ENCODE measurements around the gene RAD51B. TPM values are rescaled to one million over a fixed set of nuclear protein-coding genes. Genes with fewer than 3 reads are reported as not detected.

RAD51B gene
- total RNA-seq, 1 experiment from 2014 or later: 23.3 TPM

DNA sequence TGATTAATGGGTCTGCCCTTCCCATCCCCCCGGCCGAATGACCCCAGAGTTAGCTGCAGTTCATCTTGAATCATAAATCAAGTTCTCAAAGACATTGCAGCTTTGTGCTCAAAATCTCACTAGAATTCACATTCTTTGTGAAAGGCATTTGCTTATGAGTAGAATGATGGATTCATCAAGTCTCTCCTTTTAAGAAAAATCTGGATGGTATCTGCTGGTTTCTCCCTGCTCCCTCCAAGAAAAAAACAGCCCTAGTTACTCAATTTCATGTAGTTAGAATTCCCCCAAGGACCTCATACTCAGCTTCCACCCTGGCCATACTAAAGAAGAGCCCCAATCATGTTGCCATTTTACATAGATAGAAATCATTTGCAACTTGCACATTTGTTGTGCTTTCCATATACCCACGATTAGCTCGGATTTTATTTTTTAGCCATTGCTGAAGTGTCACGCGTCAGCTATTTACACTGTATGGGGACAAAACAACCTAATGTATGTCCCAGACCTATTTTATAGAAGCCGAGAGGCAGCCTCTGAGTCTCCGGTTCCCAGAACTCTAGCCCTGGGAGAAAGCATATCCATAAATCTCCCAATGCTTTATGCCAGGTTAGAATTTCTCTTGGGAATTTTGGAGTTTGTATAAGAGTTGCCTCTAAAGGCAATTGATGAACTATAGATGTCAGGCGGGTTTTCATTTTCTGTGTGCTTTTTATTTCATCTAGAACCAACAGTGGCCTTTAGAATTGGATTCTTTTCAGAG, 673.8 kb downstream of the RAD51B start:
- Histone ChIP-seq H3K4me1 (ENCODE audit: insufficient read depth, low read length, poor library complexity, severe bottlenecking) (no peaks in the 10 kb centered on the region), H3K27ac (ENCODE audit: low read depth, low read length, poor library complexity, severe bottlenecking) (no peak overlapping the region), H3K36me3 (ENCODE audit: insufficient read depth, low read length, poor library complexity, severe bottlenecking) (no peaks in the 10 kb centered on the region), H3K9me3 (ENCODE audit: low read depth, low read length, poor library complexity, severe bottlenecking) (no peaks in the 10 kb centered on the region), H3K4me3 (ENCODE audit: low read depth, low read length, poor library complexity, severe bottlenecking) (no peak overlapping the region), H3K27me3 (replicated peaks; ENCODE audit: insufficient read depth, low read depth, low read length, poor library complexity) (no peaks in the 10 kb centered on the region)
- no TSS peak for BruUV-seq (replicated peaks)
- ChIA-PET POLR2A (ENCODE audit: low non-redundant PET) (no interaction called here), CTCF (no interaction called here)
- intact Hi-C loops (cut with micrococcal nuclease; ENCODE audit: unreplicated experiment): no loop called here
- no peak for DNase-seq (ENCODE audit: low spot score)
- TF ChIP-seq EZH2 (IDR thresholded peaks at IDR 0.05; ENCODE audit: borderline replicate concordance, low read depth, low read length, poor library complexity, severe bottlenecking): no peak
- TF ChIP-seq, protein P1, sequence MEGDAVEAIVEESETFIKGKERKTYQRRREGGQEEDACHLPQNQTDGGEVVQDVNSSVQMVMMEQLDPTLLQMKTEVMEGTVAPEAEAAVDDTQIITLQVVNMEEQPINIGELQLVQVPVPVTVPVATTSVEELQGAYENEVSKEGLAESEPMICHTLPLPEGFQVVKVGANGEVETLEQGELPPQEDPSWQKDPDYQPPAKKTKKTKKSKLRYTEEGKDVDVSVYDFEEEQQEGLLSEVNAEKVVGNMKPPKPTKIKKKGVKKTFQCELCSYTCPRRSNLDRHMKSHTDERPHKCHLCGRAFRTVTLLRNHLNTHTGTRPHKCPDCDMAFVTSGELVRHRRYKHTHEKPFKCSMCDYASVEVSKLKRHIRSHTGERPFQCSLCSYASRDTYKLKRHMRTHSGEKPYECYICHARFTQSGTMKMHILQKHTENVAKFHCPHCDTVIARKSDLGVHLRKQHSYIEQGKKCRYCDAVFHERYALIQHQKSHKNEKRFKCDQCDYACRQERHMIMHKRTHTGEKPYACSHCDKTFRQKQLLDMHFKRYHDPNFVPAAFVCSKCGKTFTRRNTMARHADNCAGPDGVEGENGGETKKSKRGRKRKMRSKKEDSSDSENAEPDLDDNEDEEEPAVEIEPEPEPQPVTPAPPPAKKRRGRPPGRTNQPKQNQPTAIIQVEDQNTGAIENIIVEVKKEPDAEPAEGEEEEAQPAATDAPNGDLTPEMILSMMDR (conservative IDR thresholded peaks at IDR 0.05; ENCODE audit: low read depth, low read length): no peak

DNA sequence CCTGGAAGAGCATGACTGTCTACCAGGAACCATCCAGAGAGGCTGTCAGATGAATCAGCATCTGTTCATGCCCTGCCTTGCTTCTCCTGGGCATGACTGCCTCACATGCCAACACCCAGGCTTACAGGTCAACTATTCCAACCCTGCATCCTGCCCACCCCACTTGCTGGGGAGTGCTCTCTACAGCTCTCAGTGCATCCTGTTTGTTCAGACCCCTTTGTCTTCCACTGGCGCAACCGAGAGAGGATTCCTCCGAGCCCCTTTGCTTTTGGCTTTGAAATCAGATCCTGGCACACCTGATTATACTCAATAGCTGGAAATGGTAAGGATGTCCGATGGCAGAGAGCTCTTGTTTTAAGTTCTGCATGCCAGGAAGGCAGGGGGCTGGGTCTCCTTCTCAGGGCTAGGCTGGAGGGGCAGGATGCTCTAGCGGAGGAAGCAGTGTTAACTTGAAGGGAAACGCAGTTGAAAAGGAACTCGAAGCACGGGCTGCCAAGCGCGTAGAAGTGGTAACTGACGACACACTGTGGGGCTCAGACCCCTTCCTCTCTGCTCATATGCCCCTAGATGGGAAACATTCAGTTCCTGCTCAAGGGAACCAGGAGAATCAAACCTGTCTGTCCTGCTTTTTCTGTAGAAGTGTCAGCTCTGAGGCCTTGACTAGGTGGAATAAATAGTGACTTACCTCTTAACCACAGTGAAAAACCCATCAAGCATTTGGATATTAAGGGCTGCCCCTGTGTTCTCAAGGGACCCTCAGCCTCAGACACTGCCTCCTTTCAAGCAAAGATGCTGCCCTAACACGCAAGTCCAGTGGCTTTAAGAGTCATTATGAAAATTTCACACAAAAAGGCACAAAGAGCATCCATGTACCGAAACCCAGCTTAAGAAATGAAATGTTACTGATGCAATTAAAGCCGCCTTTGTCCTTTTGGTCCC, 675.8 kb downstream of the RAD51B start:
- Histone ChIP-seq H3K36me3 (ENCODE audit: insufficient read depth, low read length, poor library complexity, severe bottlenecking) (no peaks in the 10 kb centered on the region), H3K27ac (ENCODE audit: low read depth, low read length, poor library complexity, severe bottlenecking) (no peak overlapping the region), H3K9me3 (ENCODE audit: low read depth, low read length, poor library complexity, severe bottlenecking) (no peaks in the 10 kb centered on the region), H3K4me1 (ENCODE audit: insufficient read depth, low read length, poor library complexity, severe bottlenecking) (peaks cover 4% of the 10 kb centered on the region), H3K4me3 (ENCODE audit: low read depth, low read length, poor library complexity, severe bottlenecking) (no peak overlapping the region), H3K27me3 (replicated peaks; ENCODE audit: insufficient read depth, low read depth, low read length, poor library complexity) (no peaks in the 10 kb centered on the region)
- ChIA-PET POLR2A (ENCODE audit: low non-redundant PET) (no interaction called here), CTCF (no interaction called here)
- BruUV-seq (replicated peaks): no TSS peak
- intact Hi-C loops (cut with micrococcal nuclease; ENCODE audit: unreplicated experiment): no loop called here
- no peak for TF ChIP-seq EZH2 (IDR thresholded peaks at IDR 0.05; ENCODE audit: borderline replicate concordance, low read depth, low read length, poor library complexity, severe bottlenecking)
- no peak for DNase-seq (ENCODE audit: low spot score)

DNA sequence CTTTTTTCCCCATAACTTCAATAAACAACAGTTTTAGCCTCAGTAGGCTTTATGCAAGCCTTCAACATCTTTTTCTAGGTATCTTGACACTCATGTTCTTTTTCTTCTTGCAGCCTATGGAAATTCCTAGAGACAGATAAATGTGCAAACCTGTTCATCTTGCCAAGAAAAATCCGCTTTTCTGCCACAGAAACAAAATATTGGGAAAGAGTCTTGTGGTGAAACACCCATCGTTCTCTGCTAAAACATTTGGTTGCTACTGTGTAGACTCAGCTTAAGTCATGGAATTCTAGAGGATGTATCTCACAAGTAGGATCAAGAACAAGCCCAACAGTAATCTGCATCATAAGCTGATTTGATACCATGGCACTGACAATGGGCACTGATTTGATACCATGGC, 677.4 kb downstream of the RAD51B start:
- ChIA-PET CTCF (no interaction called here), POLR2A (ENCODE audit: low non-redundant PET) (no interaction called here)
- no TSS peak for BruUV-seq (replicated peaks)
- Histone ChIP-seq H3K27ac (ENCODE audit: low read depth, low read length, poor library complexity, severe bottlenecking) (no peak overlapping the region), H3K27me3 (replicated peaks; ENCODE audit: insufficient read depth, low read depth, low read length, poor library complexity) (no peaks in the 10 kb centered on the region), H3K36me3 (ENCODE audit: insufficient read depth, low read length, poor library complexity, severe bottlenecking) (no peaks in the 10 kb centered on the region), H3K4me3 (ENCODE audit: low read depth, low read length, poor library complexity, severe bottlenecking) (no peak overlapping the region), H3K4me1 (ENCODE audit: insufficient read depth, low read length, poor library complexity, severe bottlenecking) (peaks cover 4% of the 10 kb centered on the region), H3K9me3 (ENCODE audit: low read depth, low read length, poor library complexity, severe bottlenecking) (no peaks in the 10 kb centered on the region)
- DNase-seq (ENCODE audit: low spot score): no peak
- TF ChIP-seq, protein P1 (conservative IDR thresholded peaks at IDR 0.05; ENCODE audit: low read depth, low read length): no peak
- no peak for TF ChIP-seq EZH2 (IDR thresholded peaks at IDR 0.05; ENCODE audit: borderline replicate concordance, low read depth, low read length, poor library complexity, severe bottlenecking)
- intact Hi-C loops (cut with micrococcal nuclease; ENCODE audit: unreplicated experiment): loop anchor here (1.0 kb wide), 1 partner anchor 38 kb away; no protein-coding TSS in a partner anchor

Measured in A673 (cell line).